Liver (tissue), 9 donors: ENCODE data around the gene NSMF. TPM values are rescaled to one million over a fixed set of nuclear protein-coding genes. Genes with fewer than 3 reads are reported as not detected.

ENCODE experiments used
- DNase-seq: peaks from one replicate; pipeline ENCODE4 v3.0.0-alpha.2; 2017; ENCODE audit warnings: low spot score
- H3K27ac ChIP-seq, 2 donors: one replicate each; pipeline ENCODE4 v1.7.0; 2013; ENCODE audit warnings: inconsistent platforms in 2 of 2, low read length in 2 of 2, control low read depth in 1 of 2, low read depth in 1 of 2, mild to moderate bottlenecking in 1 of 2
- H3K27me3 ChIP-seq, 4 donors: one replicate each; pipeline versions ENCODE4 v1.6.1 to v1.7.0; 2013; ENCODE audit warnings: low read length in 3 of 4, inconsistent platforms in 1 of 4, mild to moderate bottlenecking in 1 of 4, moderate library complexity in 1 of 4; ENCODE audit not compliant: control insufficient read depth in 4 of 4, insufficient read depth in 4 of 4
- H3K36me3 ChIP-seq, 4 donors: one replicate each; pipeline versions ENCODE4 v1.6.1 to v1.7.0; 2013; ENCODE audit warnings: low read length in 3 of 4, mild to moderate bottlenecking in 3 of 4, low read depth in 1 of 4, moderate library complexity in 1 of 4; ENCODE audit not compliant: control insufficient read depth in 4 of 4, insufficient read depth in 3 of 4
- H3K4me1 ChIP-seq, 4 donors: one replicate each; pipeline versions ENCODE4 v1.6.1 to v1.7.0; 2013; ENCODE audit warnings: low read length in 3 of 4, mild to moderate bottlenecking in 3 of 4, moderate library complexity in 1 of 4; ENCODE audit not compliant: control insufficient read depth in 4 of 4, insufficient read depth in 4 of 4
- H3K4me3 ChIP-seq, 3 donors: one replicate each; pipeline versions ENCODE4 v1.6.1 to v1.7.0; 2013; ENCODE audit warnings: low read length in 3 of 3, control low read depth in 1 of 3, low read depth in 1 of 3, mild to moderate bottlenecking in 1 of 3
- H3K9ac ChIP-seq, 2 donors: one replicate each; pipeline ENCODE4 v1.7.0; 2013; ENCODE audit warnings: low read length in 2 of 2, mild to moderate bottlenecking in 2 of 2, moderate library complexity in 2 of 2, control low read depth in 1 of 2, low read depth in 1 of 2
- H3K9me3 ChIP-seq, 4 donors: one replicate each; pipeline versions ENCODE4 v1.6.1 to v1.7.0; 2013; ENCODE audit warnings: low read length in 3 of 4; ENCODE audit not compliant: control insufficient read depth in 4 of 4
- EGR1 ChIP-seq, 2 donors: IDR thresholded peaks; 2 replicates each; pipeline ENCODE4 v1.6.1; 2016 to 2018; ENCODE audit warnings: antibody characterized with exemption in 2 of 2, low read depth in 2 of 2
- FOXA1 ChIP-seq: IDR thresholded peaks from 2 replicates; pipeline ENCODE4 v1.6.1; 2016; ENCODE audit warnings: antibody characterized with exemption
- FOXA2 ChIP-seq: IDR thresholded peaks from 2 replicates; pipeline ENCODE4 v1.6.1; 2016; ENCODE audit warnings: antibody characterized with exemption
- GABPA ChIP-seq, 2 donors: IDR thresholded peaks in 1 of 2; conservative IDR thresholded peaks in 1 of 2; 2 replicates each; pipeline ENCODE4 v1.6.1; 2016; ENCODE audit warnings: antibody characterized with exemption in 2 of 2, mild to moderate bottlenecking in 1 of 2, moderate library complexity in 1 of 2
- HNF4G ChIP-seq: IDR thresholded peaks from 2 replicates; pipeline ENCODE4 v1.6.1; 2016; ENCODE audit warnings: antibody characterized with exemption
- JUND ChIP-seq, 2 donors: IDR thresholded peaks; 2 replicates each; pipeline ENCODE4 v1.6.1; 2016; ENCODE audit warnings: antibody characterized with exemption in 2 of 2
- NR2F2 ChIP-seq: IDR thresholded peaks from 2 replicates; pipeline ENCODE4 v1.6.1; 2016; ENCODE audit warnings: antibody characterized with exemption
- RAD21 ChIP-seq, 2 donors: IDR thresholded peaks; 2 replicates each; pipeline ENCODE4 v1.6.1; 2016; ENCODE audit warnings: antibody characterized with exemption in 2 of 2, mild to moderate bottlenecking in 2 of 2
- RXRA ChIP-seq, 2 donors: IDR thresholded peaks; 2 replicates each; pipeline ENCODE4 v1.6.1; 2017 to 2018; ENCODE audit warnings: antibody characterized with exemption in 2 of 2, mild to moderate bottlenecking in 1 of 2
- SP1 ChIP-seq: IDR thresholded peaks from 2 replicates; pipeline ENCODE4 v1.6.1; 2018; ENCODE audit warnings: antibody characterized with exemption, mild to moderate bottlenecking
- TAF1 ChIP-seq: conservative IDR thresholded peaks from 2 replicates; pipeline ENCODE4 v1.6.1; 2016; ENCODE audit warnings: antibody characterized with exemption, mild to moderate bottlenecking
- YY1 ChIP-seq: IDR thresholded peaks from 2 replicates; pipeline ENCODE4 v1.6.1; 2016; ENCODE audit warnings: antibody characterized with exemption, mild to moderate bottlenecking
- WGBS: extraction: QIAGEN DNeasy Blood & Tissue Kit; methylation state at CpG from one replicate; pipeline ENCODE4 v1.1.7; 2013; 5-methylcytosine and 5-hydroxymethylcytosine counted together
- polyA plus RNA-seq, 2 donors: library from polyadenylated mRNA; stranded (reverse) in 1 of 2; unstranded in 1 of 2; fragments of 200-250 nt in 1 of 2; fragments of >200 nt in 1 of 2; fragmentation: Nextera tagmentation in 1 of 2; extraction: Ambion mirVana in 1 of 2; gene quantifications; one replicate each; pipeline versions ENCODE4 v1.2.1 to v1.2.3, GENCODE V29; 2013 to 2015
- total RNA-seq, 2 donors: library from RNA; depleted of rRNA; stranded (reverse); fragments of >200 nt; gene quantifications; one replicate each; pipeline ENCODE4 v1.2.3, GENCODE V29; 2014
- TF ChIP-seq, protein P1 (sequence below): IDR thresholded peaks from 2 replicates; pipeline ENCODE4 v1.6.1; 2016; ENCODE audit warnings: antibody characterized with exemption, mild to moderate bottlenecking
- TF ChIP-seq, protein P2 (sequence below): IDR thresholded peaks from 2 replicates; pipeline ENCODE4 v1.6.1; 2016; ENCODE audit warnings: antibody characterized with exemption
- TF ChIP-seq, protein P3 (sequence below): IDR thresholded peaks from 2 replicates; pipeline ENCODE4 v1.6.1; 2016; ENCODE audit warnings: antibody characterized with exemption
- TF ChIP-seq, protein P4 (sequence below): fragments of 150-350 bp; IDR thresholded peaks from 2 replicates; pipeline ENCODE4 v1.5.1; 2017; ENCODE audit warnings: improper control_type of control experiment, low read depth, low read length; ENCODE audit not compliant: missing input control
- TF ChIP-seq, protein P5 (sequence below): IDR thresholded peaks from 2 replicates; pipeline ENCODE4 v1.6.1; 2016; ENCODE audit warnings: antibody characterized with exemption
- donor health status: healthy.
- donor health status: healthy.
- donor health status: healthy.
- donor health status: healthy.
- donor health status: healthy.

Gene NSMF
- total and polyA plus RNA-seq, 4 donors, result 1.7 to 13.5 (median 8.7) TPM

DNA sequence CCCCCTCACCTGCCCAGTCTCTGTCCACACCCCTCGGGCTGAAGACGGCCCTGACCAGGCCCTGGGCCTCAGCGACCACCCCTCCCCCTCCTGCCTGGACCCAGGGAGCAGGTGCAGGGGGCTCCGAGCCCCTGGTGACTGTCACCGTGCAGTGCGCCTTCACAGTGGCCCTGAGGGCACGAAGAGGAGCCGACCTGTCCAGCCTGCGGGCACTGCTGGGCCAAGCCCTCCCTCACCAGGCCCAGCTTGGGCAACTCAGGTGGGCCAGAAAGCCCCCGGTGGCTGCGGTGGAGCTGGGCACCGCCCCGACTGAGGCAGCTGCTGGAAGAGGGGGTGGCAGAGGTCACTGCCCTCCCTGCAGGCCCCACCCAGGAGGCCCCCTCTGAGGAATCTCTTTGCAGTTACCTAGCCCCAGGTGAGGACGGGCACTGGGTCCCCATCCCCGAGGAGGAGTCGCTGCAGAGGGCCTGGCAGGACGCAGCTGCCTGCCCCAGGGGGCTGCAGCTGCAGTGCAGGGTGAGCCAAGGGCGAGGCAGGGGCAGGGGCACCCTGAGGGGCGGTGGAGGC, 25.7 kb downstream of the NSMF start:
- Histone ChIP-seq H3K36me3 (no peaks in the 10 kb centered on the region), H3K9ac (no peak overlapping the region), H3K4me3 (no peak overlapping the region), H3K27me3 (no peaks in the 10 kb centered on the region), H3K9me3 (no peaks in the 10 kb centered on the region), H3K4me1 (peaks cover 0 to 4% (median 0%) of the 10 kb centered on the region in 4 donors), H3K27ac (no peak overlapping the region)
- WGBS, result 90% methylated on average over 19 of the region's 19 CpGs
- DNase-seq, result no peak
- TF ChIP-seq GABPA (IDR thresholded peaks at IDR 0.05 in 1 of 2, conservative IDR thresholded peaks at IDR 0.05 in 1 of 2) (no peak), TAF1 (no peak), EGR1 (IDR thresholded peaks at IDR 0.05; ENCODE audit: low read depth in 2 of 2) (no peak), SP1 (no peak), HNF4G (no peak), FOXA2 (no peak), RAD21 (IDR thresholded peaks at IDR 0.05) (no peak)
- TF ChIP-seq, protein P1, sequence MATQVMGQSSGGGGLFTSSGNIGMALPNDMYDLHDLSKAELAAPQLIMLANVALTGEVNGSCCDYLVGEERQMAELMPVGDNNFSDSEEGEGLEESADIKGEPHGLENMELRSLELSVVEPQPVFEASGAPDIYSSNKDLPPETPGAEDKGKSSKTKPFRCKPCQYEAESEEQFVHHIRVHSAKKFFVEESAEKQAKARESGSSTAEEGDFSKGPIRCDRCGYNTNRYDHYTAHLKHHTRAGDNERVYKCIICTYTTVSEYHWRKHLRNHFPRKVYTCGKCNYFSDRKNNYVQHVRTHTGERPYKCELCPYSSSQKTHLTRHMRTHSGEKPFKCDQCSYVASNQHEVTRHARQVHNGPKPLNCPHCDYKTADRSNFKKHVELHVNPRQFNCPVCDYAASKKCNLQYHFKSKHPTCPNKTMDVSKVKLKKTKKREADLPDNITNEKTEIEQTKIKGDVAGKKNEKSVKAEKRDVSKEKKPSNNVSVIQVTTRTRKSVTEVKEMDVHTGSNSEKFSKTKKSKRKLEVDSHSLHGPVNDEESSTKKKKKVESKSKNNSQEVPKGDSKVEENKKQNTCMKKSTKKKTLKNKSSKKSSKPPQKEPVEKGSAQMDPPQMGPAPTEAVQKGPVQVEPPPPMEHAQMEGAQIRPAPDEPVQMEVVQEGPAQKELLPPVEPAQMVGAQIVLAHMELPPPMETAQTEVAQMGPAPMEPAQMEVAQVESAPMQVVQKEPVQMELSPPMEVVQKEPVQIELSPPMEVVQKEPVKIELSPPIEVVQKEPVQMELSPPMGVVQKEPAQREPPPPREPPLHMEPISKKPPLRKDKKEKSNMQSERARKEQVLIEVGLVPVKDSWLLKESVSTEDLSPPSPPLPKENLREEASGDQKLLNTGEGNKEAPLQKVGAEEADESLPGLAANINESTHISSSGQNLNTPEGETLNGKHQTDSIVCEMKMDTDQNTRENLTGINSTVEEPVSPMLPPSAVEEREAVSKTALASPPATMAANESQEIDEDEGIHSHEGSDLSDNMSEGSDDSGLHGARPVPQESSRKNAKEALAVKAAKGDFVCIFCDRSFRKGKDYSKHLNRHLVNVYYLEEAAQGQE, result no peak

DNA sequence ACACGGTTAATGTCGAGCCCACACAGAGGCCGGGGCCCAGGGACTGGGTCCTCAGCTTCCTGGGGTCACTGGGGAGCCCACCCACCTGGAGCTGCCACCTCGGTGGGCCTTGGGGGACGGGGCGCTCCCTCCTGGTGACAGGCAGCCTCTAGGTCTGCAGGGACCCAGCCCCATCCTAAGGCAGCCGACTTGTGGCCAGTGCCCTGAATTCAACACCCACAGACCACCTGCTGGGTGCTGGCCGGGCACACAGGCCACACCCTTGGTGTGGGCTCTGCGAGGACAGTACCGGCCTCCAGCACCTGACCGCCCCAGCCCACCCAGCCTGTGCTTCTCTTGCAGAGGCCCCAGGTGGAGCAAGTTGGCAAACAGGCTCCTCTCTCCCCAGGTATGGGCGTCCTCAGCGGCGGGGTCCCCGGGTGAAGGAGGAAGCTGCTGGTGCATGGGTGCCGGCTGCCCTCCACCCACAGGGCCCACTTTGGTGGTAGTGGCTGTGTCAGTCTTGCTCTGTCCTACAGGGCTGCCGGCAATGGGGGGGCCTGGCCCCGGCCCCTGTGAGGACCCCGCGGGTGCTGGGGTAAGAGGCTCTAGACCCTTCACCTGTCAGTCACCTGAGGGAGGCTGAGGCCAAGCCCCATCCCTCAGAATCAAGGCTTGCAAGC, 26.3 kb downstream of the NSMF start:
- no peak for TF ChIP-seq NR2F2
- no peak for TF ChIP-seq EGR1 (IDR thresholded peaks at IDR 0.05; ENCODE audit: low read depth in 2 of 2)
- no peak for TF ChIP-seq FOXA1
- no peak for TF ChIP-seq YY1
- TF ChIP-seq, protein P2, sequence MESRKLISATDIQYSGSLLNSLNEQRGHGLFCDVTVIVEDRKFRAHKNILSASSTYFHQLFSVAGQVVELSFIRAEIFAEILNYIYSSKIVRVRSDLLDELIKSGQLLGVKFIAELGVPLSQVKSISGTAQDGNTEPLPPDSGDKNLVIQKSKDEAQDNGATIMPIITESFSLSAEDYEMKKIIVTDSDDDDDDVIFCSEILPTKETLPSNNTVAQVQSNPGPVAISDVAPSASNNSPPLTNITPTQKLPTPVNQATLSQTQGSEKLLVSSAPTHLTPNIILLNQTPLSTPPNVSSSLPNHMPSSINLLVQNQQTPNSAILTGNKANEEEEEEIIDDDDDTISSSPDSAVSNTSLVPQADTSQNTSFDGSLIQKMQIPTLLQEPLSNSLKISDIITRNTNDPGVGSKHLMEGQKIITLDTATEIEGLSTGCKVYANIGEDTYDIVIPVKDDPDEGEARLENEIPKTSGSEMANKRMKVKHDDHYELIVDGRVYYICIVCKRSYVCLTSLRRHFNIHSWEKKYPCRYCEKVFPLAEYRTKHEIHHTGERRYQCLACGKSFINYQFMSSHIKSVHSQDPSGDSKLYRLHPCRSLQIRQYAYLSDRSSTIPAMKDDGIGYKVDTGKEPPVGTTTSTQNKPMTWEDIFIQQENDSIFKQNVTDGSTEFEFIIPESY, result no peak
- no peak for TF ChIP-seq SP1
- no peak for TF ChIP-seq JUND (IDR thresholded peaks at IDR 0.05)
- TF ChIP-seq RAD21 (IDR thresholded peaks at IDR 0.05), result no peak
- TF ChIP-seq, protein P3, sequence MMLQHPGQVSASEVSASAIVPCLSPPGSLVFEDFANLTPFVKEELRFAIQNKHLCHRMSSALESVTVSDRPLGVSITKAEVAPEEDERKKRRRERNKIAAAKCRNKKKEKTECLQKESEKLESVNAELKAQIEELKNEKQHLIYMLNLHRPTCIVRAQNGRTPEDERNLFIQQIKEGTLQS, result no peak
- TF ChIP-seq, protein P4, sequence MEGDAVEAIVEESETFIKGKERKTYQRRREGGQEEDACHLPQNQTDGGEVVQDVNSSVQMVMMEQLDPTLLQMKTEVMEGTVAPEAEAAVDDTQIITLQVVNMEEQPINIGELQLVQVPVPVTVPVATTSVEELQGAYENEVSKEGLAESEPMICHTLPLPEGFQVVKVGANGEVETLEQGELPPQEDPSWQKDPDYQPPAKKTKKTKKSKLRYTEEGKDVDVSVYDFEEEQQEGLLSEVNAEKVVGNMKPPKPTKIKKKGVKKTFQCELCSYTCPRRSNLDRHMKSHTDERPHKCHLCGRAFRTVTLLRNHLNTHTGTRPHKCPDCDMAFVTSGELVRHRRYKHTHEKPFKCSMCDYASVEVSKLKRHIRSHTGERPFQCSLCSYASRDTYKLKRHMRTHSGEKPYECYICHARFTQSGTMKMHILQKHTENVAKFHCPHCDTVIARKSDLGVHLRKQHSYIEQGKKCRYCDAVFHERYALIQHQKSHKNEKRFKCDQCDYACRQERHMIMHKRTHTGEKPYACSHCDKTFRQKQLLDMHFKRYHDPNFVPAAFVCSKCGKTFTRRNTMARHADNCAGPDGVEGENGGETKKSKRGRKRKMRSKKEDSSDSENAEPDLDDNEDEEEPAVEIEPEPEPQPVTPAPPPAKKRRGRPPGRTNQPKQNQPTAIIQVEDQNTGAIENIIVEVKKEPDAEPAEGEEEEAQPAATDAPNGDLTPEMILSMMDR, result no peak
- TF ChIP-seq, protein P5, sequence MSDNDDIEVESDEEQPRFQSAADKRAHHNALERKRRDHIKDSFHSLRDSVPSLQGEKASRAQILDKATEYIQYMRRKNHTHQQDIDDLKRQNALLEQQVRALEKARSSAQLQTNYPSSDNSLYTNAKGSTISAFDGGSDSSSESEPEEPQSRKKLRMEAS, result no peak
- no peak for TF ChIP-seq GABPA (IDR thresholded peaks at IDR 0.05 in 1 of 2, conservative IDR thresholded peaks at IDR 0.05 in 1 of 2)
- no peak for TF ChIP-seq FOXA2
- no peak for TF ChIP-seq RXRA (IDR thresholded peaks at IDR 0.05)
- TF ChIP-seq, protein P1, result no peak
- TF ChIP-seq HNF4G, result no peak

More for the DNA sequence above, 26.3 kb downstream of the NSMF start:
- no peak overlapping the region for H3K4me3 ChIP-seq
- DNase-seq, result no peak
- H3K27ac ChIP-seq, result no peak overlapping the region
- H3K9ac ChIP-seq, result no peak overlapping the region
- H3K27me3 ChIP-seq, result no peaks in the 10 kb centered on the region
- H3K4me1 ChIP-seq, result peaks cover 0 to 4% (median 0%) of the 10 kb centered on the region in 4 donors
- no peaks in the 10 kb centered on the region for H3K36me3 ChIP-seq
- 94% methylated on average over 20 of the region's 20 CpGs for WGBS
- H3K9me3 ChIP-seq, result no peaks in the 10 kb centered on the region
